ENCODE data around the gene HS3ST2.

- TF ChIP-seq, protein P1, sequence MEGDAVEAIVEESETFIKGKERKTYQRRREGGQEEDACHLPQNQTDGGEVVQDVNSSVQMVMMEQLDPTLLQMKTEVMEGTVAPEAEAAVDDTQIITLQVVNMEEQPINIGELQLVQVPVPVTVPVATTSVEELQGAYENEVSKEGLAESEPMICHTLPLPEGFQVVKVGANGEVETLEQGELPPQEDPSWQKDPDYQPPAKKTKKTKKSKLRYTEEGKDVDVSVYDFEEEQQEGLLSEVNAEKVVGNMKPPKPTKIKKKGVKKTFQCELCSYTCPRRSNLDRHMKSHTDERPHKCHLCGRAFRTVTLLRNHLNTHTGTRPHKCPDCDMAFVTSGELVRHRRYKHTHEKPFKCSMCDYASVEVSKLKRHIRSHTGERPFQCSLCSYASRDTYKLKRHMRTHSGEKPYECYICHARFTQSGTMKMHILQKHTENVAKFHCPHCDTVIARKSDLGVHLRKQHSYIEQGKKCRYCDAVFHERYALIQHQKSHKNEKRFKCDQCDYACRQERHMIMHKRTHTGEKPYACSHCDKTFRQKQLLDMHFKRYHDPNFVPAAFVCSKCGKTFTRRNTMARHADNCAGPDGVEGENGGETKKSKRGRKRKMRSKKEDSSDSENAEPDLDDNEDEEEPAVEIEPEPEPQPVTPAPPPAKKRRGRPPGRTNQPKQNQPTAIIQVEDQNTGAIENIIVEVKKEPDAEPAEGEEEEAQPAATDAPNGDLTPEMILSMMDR (IDR thresholded peaks at IDR 0.05; ENCODE audit: borderline replicate concordance, extremely low read depth, low read length, poor library complexity, severe bottlenecking), result no peak
- no peak for TF ChIP-seq EZH2 (IDR thresholded peaks at IDR 0.05; ENCODE audit: borderline replicate concordance, low read depth, low read length, severe bottlenecking)
These were observed 72.0 kb downstream of the HS3ST2 start for GRCh38 chr16:22885951-22886350.

All from DND-41 (cell line).